Naive thymus-derived CD4-positive, alpha-beta T cell (primary cell): ENCODE measurements around the gene METTL21A. TPM values are rescaled to one million over a fixed set of nuclear protein-coding genes. Genes with fewer than 3 reads are reported as not detected.
"Not testable (repeated sequence)": the region's sequence is repeated elsewhere in the genome, so short reads cannot be mapped to it uniquely, and the experiment has no call there.

Experiments used
- ATAC-seq: fragments of 150-1000 bp; cut with Tn5 transposase; 2 replicates; pipeline ENCODE4 v1.10.0; 2021; ENCODE audit warnings: mild to moderate bottlenecking, moderate library complexity
- CTCF ChIA-PET: fragments of 350-600 bp; sonication (Branson Sonifier 250); formaldehyde crosslinking; loops from one replicate; lab custom pipeline; 2021; ENCODE audit warnings: antibody characterized with exemption; lab: Charles Lee
- POLR2A ChIA-PET: fragments of 350-600 bp; sonication (Branson Sonifier 250); formaldehyde crosslinking; loops from one replicate; lab custom pipeline; 2021; ENCODE audit warnings: antibody characterized with exemption, inconsistent platforms; lab: Charles Lee
- DNase-seq, 9 donors: peaks; one replicate each; pipeline versions ENCODE4 v3.0.0 to v3.0.0-alpha.2; 2020 to 2022; ENCODE audit warnings: mixed read lengths in 1 of 9
- H3K27ac ChIP-seq: one replicate; pipeline ENCODE4 v1.7.0; 2013; ENCODE audit warnings: mild to moderate bottlenecking, low read depth, low read length, moderate library complexity
- H3K27me3 ChIP-seq, 2 donors: one replicate each; pipeline ENCODE4 v1.7.0; 2013; ENCODE audit warnings: low read length in 2 of 2, mild to moderate bottlenecking in 2 of 2, moderate library complexity in 2 of 2; ENCODE audit not compliant: control insufficient read depth in 2 of 2, insufficient read depth in 2 of 2
- H3K36me3 ChIP-seq, 3 experiments: 1 replicate in 2 of 3; 2 replicates in 1 of 3; pipeline ENCODE4 v1.7.0; 2013; ENCODE audit warnings: low read length in 3 of 3, mild to moderate bottlenecking in 3 of 3, moderate library complexity in 1 of 3; ENCODE audit not compliant: insufficient read depth in 3 of 3, control insufficient read depth in 2 of 3
- H3K4me1 ChIP-seq, 2 donors: one replicate each; pipeline ENCODE4 v1.7.0; 2013; ENCODE audit warnings: low read length in 2 of 2, mild to moderate bottlenecking in 2 of 2, moderate library complexity in 1 of 2; ENCODE audit not compliant: control insufficient read depth in 2 of 2, insufficient read depth in 2 of 2
- H3K4me3 ChIP-seq: 2 replicates; pipeline ENCODE4 v1.7.0; 2013; ENCODE audit warnings: mild to moderate bottlenecking, low read length
- H3K9me3 ChIP-seq, 3 experiments: 1 replicate in 2 of 3; 2 replicates in 1 of 3; pipeline ENCODE4 v1.7.0; 2013; ENCODE audit warnings: low read length in 3 of 3; ENCODE audit not compliant: control insufficient read depth in 2 of 3
- H3K27ac Mint-ChIP-seq, 9 donors: one replicate each; pipeline ENCODE4 v1.8.0; 2020 to 2022; ENCODE audit warnings: mixed read lengths in 9 of 9, mild to moderate bottlenecking in 8 of 9, moderate library complexity in 5 of 9, inconsistent platforms in 2 of 9
- H3K27me3 Mint-ChIP-seq, 5 donors: one replicate each; pipeline ENCODE4 v1.8.0; 2021 to 2022; ENCODE audit warnings: mixed read lengths in 5 of 5, mild to moderate bottlenecking in 1 of 5
- H3K36me3 Mint-ChIP-seq, 5 donors: one replicate each; pipeline ENCODE4 v1.8.0; 2020 to 2022; ENCODE audit warnings: mixed read lengths in 5 of 5, mild to moderate bottlenecking in 3 of 5, inconsistent platforms in 1 of 5
- H3K4me1 Mint-ChIP-seq, 7 donors: one replicate each; pipeline ENCODE4 v1.8.0; 2020 to 2022; ENCODE audit warnings: mixed read lengths in 7 of 7, mild to moderate bottlenecking in 3 of 7, inconsistent platforms in 1 of 7
- H3K4me3 Mint-ChIP-seq, 10 donors: one replicate each; pipeline ENCODE4 v1.8.0; 2020 to 2022; ENCODE audit warnings: mild to moderate bottlenecking in 10 of 10, mixed read lengths in 10 of 10, moderate library complexity in 6 of 10, inconsistent platforms in 2 of 10
- H3K9me3 Mint-ChIP-seq, 11 donors: one replicate each; pipeline ENCODE4 v1.8.0; 2020 to 2022; ENCODE audit warnings: mixed read lengths in 11 of 11, mild to moderate bottlenecking in 4 of 11, inconsistent platforms in 1 of 11, moderate library complexity in 1 of 11
- intact Hi-C, 2 donors: fragments of 100-400 bp; cut with micrococcal nuclease; formaldehyde crosslinking; loops; one replicate each; pipeline ENCODE4 v1.15.1; 2023
- polyA plus RNA-seq, 2 donors: library from polyadenylated mRNA; unstranded; fragments of 300-500 nt; fragmentation: Illumina TruSeq; gene quantifications; one replicate each; pipeline ENCODE4 v1.2.3, GENCODE V29; 2021
- total RNA-seq, 6 experiments: library from RNA in 5 of 6; stranded (reverse) in 5 of 6; gene quantifications; 1 replicate in 5 of 6; 2 replicates in 1 of 6; pipeline ENCODE4 v1.2.3 and lab custom pipeline; 2021 to 2026

Gene METTL21A
- total and polyA plus RNA-seq, 7 experiments from 2014 or later, result 14.6 to 40.2 (median 19.8) TPM

GRCh38 chr2:207662203-207662602, 37.0 kb upstream of the METTL21A start:
- Mint-ChIP-seq H3K4me3 (no peak overlapping the region), H3K4me1 (no peaks in the 10 kb centered on the region), H3K27me3 (no peaks in the 10 kb centered on the region), H3K9me3 (no peaks in the 10 kb centered on the region), H3K36me3 (no peaks in the 10 kb centered on the region), H3K27ac (no peak overlapping the region)
- DNase-seq, result no peak
- Histone ChIP-seq H3K27me3 (no peaks in the 10 kb centered on the region), H3K4me1 (no peaks in the 10 kb centered on the region), H3K36me3 (no peaks in the 10 kb centered on the region), H3K4me3 (no peak overlapping the region), H3K9me3 (no peaks in the 10 kb centered on the region), H3K27ac (no peak overlapping the region)
- peak; percentile 93 for ATAC-seq
- POLR2A ChIA-PET, result no interaction called here
- intact Hi-C loops, result no loop called here
- CTCF ChIA-PET, result no interaction called here

GRCh38 chr2:207660994-207661393, 35.8 kb upstream of the METTL21A start:
- CTCF ChIA-PET, result no interaction called here
- Mint-ChIP-seq H3K27me3 (no peaks in the 10 kb centered on the region), H3K9me3 (no peaks in the 10 kb centered on the region), H3K4me1 (no peaks in the 10 kb centered on the region), H3K36me3 (no peaks in the 10 kb centered on the region), H3K4me3 (no peak overlapping the region), H3K27ac (no peak overlapping the region)
- Histone ChIP-seq H3K27ac (no peak overlapping the region), H3K36me3 (no peaks in the 10 kb centered on the region), H3K9me3 (no peaks in the 10 kb centered on the region), H3K4me1 (no peaks in the 10 kb centered on the region), H3K27me3 (no peaks in the 10 kb centered on the region), H3K4me3 (no peak overlapping the region)
- DNase-seq (no peak), ATAC-seq (no peak)
- POLR2A ChIA-PET, result no interaction called here
- intact Hi-C loops, result no loop called here

- H3K27ac Mint-ChIP-seq, result no peak overlapping the region
- peaks cover 0 to 1% (median 0%) of the 10 kb centered on the region in 7 donors for H3K4me1 Mint-ChIP-seq
- Histone ChIP-seq H3K27ac (no peak overlapping the region), H3K4me3 (no peak overlapping the region), H3K36me3 (no peaks in the 10 kb centered on the region), H3K9me3 (no peaks in the 10 kb centered on the region), H3K27me3 (no peaks in the 10 kb centered on the region), H3K4me1 (no peaks in the 10 kb centered on the region)
- no peaks in the 10 kb centered on the region for H3K27me3 Mint-ChIP-seq
- H3K4me3 Mint-ChIP-seq, result no peak overlapping the region
- ATAC-seq, result no peak
- no peaks in the 10 kb centered on the region for H3K36me3 Mint-ChIP-seq
- H3K9me3 Mint-ChIP-seq, result no peaks in the 10 kb centered on the region
- DNase-seq, result no peak
- ChIA-PET CTCF (interaction anchor here (0.6 kb wide), 1 partner anchor 947 kb away, joined by 3 read pairs; no protein-coding TSS in a partner anchor), POLR2A (no interaction called here)
- intact Hi-C loops, result no loop called here
Measured at GRCh38 chr2:207658156-207658555, 33.0 kb upstream of the METTL21A start.

- no peak overlapping the region for H3K27ac Mint-ChIP-seq
- no peaks in the 10 kb centered on the region for H3K36me3 ChIP-seq
- no peaks in the 10 kb centered on the region for H3K27me3 ChIP-seq
- H3K27ac ChIP-seq, result no peak overlapping the region
- H3K9me3 ChIP-seq, result no peaks in the 10 kb centered on the region
- no peaks in the 10 kb centered on the region for H3K36me3 Mint-ChIP-seq
- intact Hi-C loops, result no loop called here
- CTCF ChIA-PET, result interaction anchor here (0.7 kb wide), 1 partner anchor 14 kb away, joined by 3 read pairs; no protein-coding TSS in a partner anchor
- H3K4me3 ChIP-seq, result no peak overlapping the region
- H3K9me3 Mint-ChIP-seq, result no peaks in the 10 kb centered on the region
- POLR2A ChIA-PET, result no interaction called here
- H3K4me3 Mint-ChIP-seq, result no peak overlapping the region
- H3K27me3 Mint-ChIP-seq, result no peaks in the 10 kb centered on the region
- no peak for DNase-seq
- H3K4me1 ChIP-seq, result no peaks in the 10 kb centered on the region
- peaks cover 0 to 1% (median 0%) of the 10 kb centered on the region in 7 donors for H3K4me1 Mint-ChIP-seq
- no peak for ATAC-seq
Measured at GRCh38 chr2:207655000-207655399, 29.8 kb upstream of the METTL21A start.

- DNase-seq, H3K27me3 Mint-ChIP-seq, H3K9me3 Mint-ChIP-seq, H3K27ac ChIP-seq, H3K4me1 ChIP-seq, H3K27me3 ChIP-seq, intact Hi-C loops, H3K27ac Mint-ChIP-seq, H3K4me3 Mint-ChIP-seq, H3K36me3 Mint-ChIP-seq, H3K4me3 ChIP-seq, H3K36me3 ChIP-seq, H3K9me3 ChIP-seq, ATAC-seq, H3K4me1 Mint-ChIP-seq, CTCF ChIA-PET, POLR2A ChIA-PET: not testable (repeated sequence)
Measured at GRCh38 chr2:207646582-207646981, 21.4 kb upstream of the METTL21A start.

- Mint-ChIP-seq H3K27ac (no peak overlapping the region), H3K4me3 (no peak overlapping the region), H3K4me1 (no peaks in the 10 kb centered on the region), H3K36me3 (peaks cover 0 to 6% (median 0%) of the 10 kb centered on the region in 5 donors), H3K27me3 (peaks cover 0 to 7% (median 2%) of the 10 kb centered on the region in 5 donors), H3K9me3 (peaks cover 0 to 17% (median 3%) of the 10 kb centered on the region in 11 donors)
- Histone ChIP-seq H3K27ac (no peak overlapping the region), H3K4me1 (no peaks in the 10 kb centered on the region), H3K4me3 (no peak overlapping the region), H3K36me3 (no peaks in the 10 kb centered on the region), H3K9me3 (no peaks in the 10 kb centered on the region), H3K27me3 (no peaks in the 10 kb centered on the region)
- ATAC-seq, result no peak
- POLR2A ChIA-PET, result no interaction called here
- intact Hi-C loops, result no loop called here
- DNase-seq, result no peak
- CTCF ChIA-PET, result interaction anchor here (0.7 kb wide), 1 partner anchor 80 kb away, joined by 4 read pairs; no protein-coding TSS in a partner anchor
Measured at GRCh38 chr2:207643892-207644291, 18.7 kb upstream of the METTL21A start.

- H3K27ac ChIP-seq, result no peak overlapping the region
- ATAC-seq (no peak), DNase-seq (no peak)
- intact Hi-C loops, result no loop called here
- H3K36me3 ChIP-seq, result no peaks in the 10 kb centered on the region
- POLR2A ChIA-PET, result no interaction called here
- no peak overlapping the region for H3K4me3 Mint-ChIP-seq
- CTCF ChIA-PET, result no interaction called here
- H3K4me1 Mint-ChIP-seq, result peaks cover 0 to 4% (median 0%) of the 10 kb centered on the region in 7 donors
- H3K4me3 ChIP-seq, result no peak overlapping the region
- H3K9me3 ChIP-seq, result no peaks in the 10 kb centered on the region
- no peak overlapping the region for H3K27ac Mint-ChIP-seq
- peaks cover 0 to 17% (median 3%) of the 10 kb centered on the region in 11 donors for H3K9me3 Mint-ChIP-seq
- H3K27me3 ChIP-seq, result no peaks in the 10 kb centered on the region
- no peaks in the 10 kb centered on the region for H3K4me1 ChIP-seq
- peaks cover 0 to 6% (median 0%) of the 10 kb centered on the region in 5 donors for H3K36me3 Mint-ChIP-seq
- peaks cover 0 to 7% (median 2%) of the 10 kb centered on the region in 5 donors for H3K27me3 Mint-ChIP-seq
Measured at GRCh38 chr2:207640661-207641060, 15.5 kb upstream of the METTL21A start.
